Measurements from ENCODE around the gene PPP1R2. TPM values are rescaled to one million over a fixed set of nuclear protein-coding genes. Genes with fewer than 3 reads are reported as not detected.

The PPP1R2 gene
- total RNA-seq, 4 donors from 2014 or later, result 45.5 to 80.7 (median 71.6) TPM

- no peak for DNase-seq (ENCODE audit: low spot score in 2 of 2)
- H3K4me3 ChIP-seq (ENCODE audit: low read depth, poor library complexity, severe bottlenecking), result no peak overlapping the region
- intact Hi-C loops (cut with DNase I; ENCODE audit: low total_unique reads), result no loop called here
- 53 to 77% methylated on average over 3 of the region's 3 CpGs for WGBS, 2 donors
- TF ChIP-seq POLR2A (IDR thresholded peaks at IDR 0.05) (no peak), CTCF (IDR thresholded peaks at IDR 0.05) (no peak)
Observed at GRCh38 chr3:195532345-195532744, 10.8 kb downstream of the PPP1R2 start.

- intact Hi-C loops (cut with DNase I; ENCODE audit: low total_unique reads), result no loop called here
- 96 to 98% methylated on average over 5 of the region's 5 CpGs for WGBS, 2 donors
- no peak overlapping the region for H3K4me3 ChIP-seq (ENCODE audit: low read depth, poor library complexity, severe bottlenecking)
- TF ChIP-seq POLR2A (IDR thresholded peaks at IDR 0.05), result no peak
- TF ChIP-seq CTCF (IDR thresholded peaks at IDR 0.05), result no peak
- no peak for DNase-seq (ENCODE audit: low spot score in 2 of 2)
Observed at GRCh38 chr3:195531683-195532082, 11.4 kb downstream of the PPP1R2 start.

- intact Hi-C loops (cut with DNase I; ENCODE audit: low total_unique reads), result no loop called here
- no peak for DNase-seq (ENCODE audit: low spot score in 2 of 2)
- TF ChIP-seq POLR2A (IDR thresholded peaks at IDR 0.05) (no peak), CTCF (IDR thresholded peaks at IDR 0.05) (no peak)
- 97 to 99% methylated on average over 4 of the region's 4 CpGs for WGBS, 2 donors
- no peak overlapping the region for H3K4me3 ChIP-seq (ENCODE audit: low read depth, poor library complexity, severe bottlenecking)
Observed at GRCh38 chr3:195526492-195526891, 16.6 kb downstream of the PPP1R2 start.

GRCh38 chr3:195524171-195524896 is 18.8 kb downstream of the PPP1R2 start:
- no peak overlapping the region for H3K4me3 ChIP-seq (ENCODE audit: low read depth, poor library complexity, severe bottlenecking)
- no peak for TF ChIP-seq CTCF (IDR thresholded peaks at IDR 0.05)
- TF ChIP-seq POLR2A (IDR thresholded peaks at IDR 0.05), result no peak
- DNase-seq (ENCODE audit: low spot score in 2 of 2), result no peak
- intact Hi-C loops (cut with DNase I; ENCODE audit: low total_unique reads), result no loop called here
- WGBS, 2 donors, result 87% methylated on average over 14 of the region's 14 CpGs

- intact Hi-C loops (cut with DNase I; ENCODE audit: low total_unique reads), result no loop called here
- TF ChIP-seq POLR2A (IDR thresholded peaks at IDR 0.05) (no peak), CTCF (IDR thresholded peaks at IDR 0.05) (peak in 2 of 3 donors; percentile 29 to 76)
- no peak overlapping the region for H3K4me3 ChIP-seq (ENCODE audit: low read depth, poor library complexity, severe bottlenecking)
- 55 to 60% methylated on average over 6 of the region's 6 CpGs for WGBS, 2 donors
- DNase-seq (ENCODE audit: low spot score in 2 of 2), result no peak
Observed at GRCh38 chr3:195522254-195523023, 20.7 kb downstream of the PPP1R2 start.

All from lower leg skin (tissue), 4 donors.